Memory B cell (primary cell): Measurements from ENCODE around the gene RASGRP2.

ENCODE experiments used
- ATAC-seq: fragments of 150-1000 bp; cut with Tn5 transposase; 2 replicates; pipeline ENCODE4 v1.10.0; 2021; ENCODE audit warnings: low read depth, mild to moderate bottlenecking, moderate library complexity
- DNase-seq, 2 donors: peaks; one replicate each; pipeline ENCODE4 v3.0.0; 2022; ENCODE audit warnings: low spot score in 2 of 2
- H3K27ac Mint-ChIP-seq: one replicate; pipeline ENCODE4 v1.8.0; 2022; ENCODE audit warnings: mild to moderate bottlenecking, moderate library complexity, mixed read lengths
- H3K27me3 Mint-ChIP-seq: one replicate; pipeline ENCODE4 v1.8.0; 2022; ENCODE audit warnings: mixed read lengths
- H3K36me3 Mint-ChIP-seq: one replicate; pipeline ENCODE4 v1.8.0; 2022; ENCODE audit warnings: mild to moderate bottlenecking, mixed read lengths
- H3K4me1 Mint-ChIP-seq: one replicate; pipeline ENCODE4 v1.8.0; 2022; ENCODE audit warnings: mixed read lengths
- H3K4me3 Mint-ChIP-seq: one replicate; pipeline ENCODE4 v1.8.0; 2022; ENCODE audit warnings: mild to moderate bottlenecking, moderate library complexity, mixed read lengths
- H3K9me3 Mint-ChIP-seq: one replicate; pipeline ENCODE4 v1.8.0; 2022; ENCODE audit warnings: mixed read lengths

RASGRP2 gene

DNA sequence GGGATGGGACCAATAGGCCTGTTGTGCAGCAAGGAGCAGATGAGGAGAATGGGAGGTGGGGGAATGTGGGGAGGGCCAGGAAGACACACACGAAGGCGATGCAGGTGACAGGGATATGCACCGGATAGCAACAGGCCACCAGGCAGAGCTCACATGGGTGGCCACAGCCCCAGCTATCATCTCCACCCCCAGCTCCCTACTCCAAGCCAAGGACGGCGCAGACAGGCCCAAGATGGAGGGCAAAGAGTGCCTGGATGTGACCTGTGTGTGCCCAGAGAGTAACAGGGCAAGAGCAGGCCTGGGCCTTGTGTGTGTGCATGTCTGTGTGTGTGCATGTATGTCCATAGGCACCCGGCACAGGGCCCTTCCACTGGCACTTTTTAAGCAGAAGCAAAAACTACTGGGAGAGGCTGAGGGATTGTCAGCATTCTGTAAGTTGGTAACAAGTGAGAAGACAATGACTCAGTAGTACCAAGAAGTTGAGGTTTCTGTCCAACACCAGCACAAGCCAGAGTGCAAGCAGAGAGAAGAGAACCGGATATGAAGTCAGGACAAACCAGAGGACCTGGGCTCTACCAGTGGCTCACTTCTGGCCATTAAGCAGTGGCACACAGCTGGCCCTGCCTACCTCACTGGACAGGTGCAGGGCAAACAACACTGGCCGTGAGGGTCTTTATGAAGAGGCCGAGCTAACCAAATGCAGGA is 57.3 kb downstream of the RASGRP2 start:
- no peak for DNase-seq

DNA sequence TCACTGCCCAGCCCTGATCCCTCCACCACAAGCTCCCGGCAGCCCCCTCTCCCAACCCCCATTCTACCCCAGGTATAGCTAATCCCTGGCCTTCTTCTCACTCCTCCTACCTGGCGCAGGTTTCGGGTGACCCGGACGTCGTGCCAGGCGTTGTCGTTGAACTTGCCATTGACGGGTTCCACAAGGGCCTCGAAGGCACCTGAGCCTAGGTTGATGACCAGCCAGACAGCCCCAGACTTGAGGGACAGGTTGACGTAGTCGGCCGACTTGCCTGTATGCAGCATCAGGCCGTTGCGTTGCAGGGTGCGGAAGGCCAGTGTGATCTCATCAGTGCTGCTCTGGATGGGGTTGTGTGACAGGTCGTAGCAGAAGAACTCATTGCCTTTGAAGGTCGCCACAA is 58.4 kb downstream of the RASGRP2 start:
- no peak for DNase-seq
- no peak for ATAC-seq
- H3K9me3 Mint-ChIP-seq, result no peaks in the 10 kb centered on the region
- peaks cover 8% of the 10 kb centered on the region for H3K4me1 Mint-ChIP-seq
- H3K4me3 Mint-ChIP-seq, result no peak overlapping the region
- H3K27ac Mint-ChIP-seq, result no peak overlapping the region
- peaks cover 4% of the 10 kb centered on the region for H3K27me3 Mint-ChIP-seq
- H3K36me3 Mint-ChIP-seq, result no peaks in the 10 kb centered on the region

More for the DNA sequence above, 57.3 kb downstream of the RASGRP2 start:
- no peaks in the 10 kb centered on the region for H3K9me3 Mint-ChIP-seq
- ATAC-seq, result no peak
- peaks cover 8% of the 10 kb centered on the region for H3K4me1 Mint-ChIP-seq
- peaks cover 2% of the 10 kb centered on the region for H3K27me3 Mint-ChIP-seq
- H3K27ac Mint-ChIP-seq, result no peak overlapping the region
- H3K4me3 Mint-ChIP-seq, result no peak overlapping the region
- no peaks in the 10 kb centered on the region for H3K36me3 Mint-ChIP-seq

DNA sequence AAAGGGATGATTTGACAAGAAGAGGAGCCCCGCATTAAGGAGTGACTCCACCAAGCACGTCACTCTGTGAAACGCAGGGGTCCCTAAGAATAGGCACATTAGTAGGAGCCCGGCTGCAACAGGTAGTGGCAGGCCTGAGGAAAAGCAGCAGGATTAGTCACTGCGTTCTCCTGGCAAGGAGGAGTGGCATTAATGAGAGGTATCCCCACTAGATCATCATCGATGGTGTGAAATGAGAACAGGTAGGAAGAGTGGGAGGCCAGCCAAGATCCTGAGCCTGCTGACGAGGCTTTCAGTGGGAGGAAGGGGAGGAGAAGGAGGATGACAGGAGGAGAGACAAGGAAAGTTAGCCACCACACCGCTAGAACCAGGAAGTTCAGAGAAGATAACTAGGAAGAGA is 59.6 kb downstream of the RASGRP2 start:
- ATAC-seq, result no peak
- no peaks in the 10 kb centered on the region for H3K36me3 Mint-ChIP-seq
- H3K27me3 Mint-ChIP-seq, result peaks cover 4% of the 10 kb centered on the region
- no peak overlapping the region for H3K27ac Mint-ChIP-seq
- H3K9me3 Mint-ChIP-seq, result no peaks in the 10 kb centered on the region
- H3K4me3 Mint-ChIP-seq, result no peak overlapping the region
- H3K4me1 Mint-ChIP-seq, result peaks cover 8% of the 10 kb centered on the region
- DNase-seq, result no peak

DNA sequence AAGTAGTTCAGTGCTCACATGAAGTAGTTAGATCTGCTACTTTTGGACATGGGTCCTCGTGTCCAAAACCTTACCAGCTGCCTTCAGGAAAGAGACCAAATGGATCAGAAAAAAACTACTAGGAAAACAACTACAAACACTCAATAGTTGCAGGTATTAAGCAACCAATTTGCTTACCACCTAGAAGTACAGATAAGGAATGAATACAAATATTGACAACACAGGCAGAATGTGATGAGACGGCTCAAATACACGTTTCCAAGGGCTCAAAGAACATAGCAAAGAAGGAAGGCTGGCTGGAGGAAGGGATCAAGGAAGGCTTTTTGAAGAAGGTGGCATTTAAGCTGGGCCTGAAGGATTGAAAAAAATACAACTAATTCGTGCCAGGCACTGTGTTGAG is 62.8 kb downstream of the RASGRP2 start:
- H3K9me3 Mint-ChIP-seq, result no peaks in the 10 kb centered on the region
- H3K4me1 Mint-ChIP-seq, result no peaks in the 10 kb centered on the region
- H3K36me3 Mint-ChIP-seq, result no peaks in the 10 kb centered on the region
- no peak for ATAC-seq
- no peak overlapping the region for H3K4me3 Mint-ChIP-seq
- H3K27ac Mint-ChIP-seq, result no peak overlapping the region
- peaks cover 15% of the 10 kb centered on the region for H3K27me3 Mint-ChIP-seq
- DNase-seq, result no peak

DNA sequence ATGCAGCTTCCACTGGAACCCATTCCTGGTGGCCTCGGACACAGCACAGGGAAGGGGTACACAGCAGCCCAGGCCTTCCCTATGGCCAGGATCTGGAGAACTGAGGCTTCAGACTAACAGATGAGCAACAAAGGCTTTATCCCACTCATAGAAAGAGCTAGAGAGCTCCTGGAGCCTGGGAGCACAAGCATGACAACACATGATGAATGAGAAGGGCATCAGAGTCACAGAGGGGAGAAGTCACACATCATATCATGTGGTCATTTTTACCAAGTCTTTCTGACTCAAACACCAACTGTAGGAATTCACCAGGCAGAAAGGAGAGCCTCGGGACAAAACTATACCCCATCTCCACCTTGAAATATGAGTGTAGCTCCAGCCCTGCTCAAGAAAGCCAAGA is 64.1 kb downstream of the RASGRP2 start:
- no peak overlapping the region for H3K4me3 Mint-ChIP-seq
- peaks cover 20% of the 10 kb centered on the region for H3K27me3 Mint-ChIP-seq
- H3K9me3 Mint-ChIP-seq, result no peaks in the 10 kb centered on the region
- peaks cover 12% of the 10 kb centered on the region for H3K4me1 Mint-ChIP-seq
- no peak for DNase-seq
- peaks cover 2% of the 10 kb centered on the region for H3K36me3 Mint-ChIP-seq
- H3K27ac Mint-ChIP-seq, result no peak overlapping the region
- ATAC-seq, result no peak

DNA sequence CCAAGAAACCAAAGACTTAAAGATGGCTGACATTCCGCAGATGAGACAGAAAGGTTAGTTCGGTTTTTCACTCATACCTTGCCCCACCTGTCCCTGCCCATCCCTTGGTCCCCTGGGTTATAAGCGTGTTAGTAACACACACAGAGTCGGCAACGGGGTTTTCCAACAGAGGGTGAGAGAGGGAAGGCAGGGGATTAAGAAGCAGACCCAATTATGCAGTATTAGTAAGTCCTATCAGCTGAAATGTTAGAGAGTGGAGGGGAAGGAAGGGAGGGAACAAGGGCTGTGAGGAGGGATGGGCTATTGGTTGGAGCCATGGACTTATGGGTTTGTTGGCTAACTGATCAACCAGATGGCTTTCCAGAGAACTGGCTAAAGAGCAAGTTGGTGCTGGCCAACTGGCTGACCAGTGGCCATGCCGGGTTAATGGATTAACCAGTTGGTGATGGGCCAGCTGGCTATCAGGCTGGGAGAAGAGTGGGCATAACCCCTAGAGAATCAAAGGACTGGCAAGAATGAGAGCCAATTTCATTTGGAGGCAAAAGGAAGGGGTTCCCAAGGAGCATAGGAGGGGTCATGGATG is 66.4 kb downstream of the RASGRP2 start:
- no peak overlapping the region for H3K4me3 Mint-ChIP-seq
- no peaks in the 10 kb centered on the region for H3K9me3 Mint-ChIP-seq
- ATAC-seq (no peak), DNase-seq (no peak)
- peaks cover 21% of the 10 kb centered on the region for H3K4me1 Mint-ChIP-seq
- H3K36me3 Mint-ChIP-seq, result peaks cover 2% of the 10 kb centered on the region
- no peak overlapping the region for H3K27ac Mint-ChIP-seq
- peaks cover 22% of the 10 kb centered on the region for H3K27me3 Mint-ChIP-seq
